CD4-positive, alpha-beta T cell treated with Interleukin-4 for 1 hour (primary cell): ENCODE results near the gene THAP8.
"Not testable (repeated sequence)": the region's sequence is repeated elsewhere in the genome, so short reads cannot be mapped to it uniquely, and the experiment has no call there.

ENCODE experiments used
- DNase-seq, 2 donors: peaks; one replicate each; pipeline ENCODE4 v3.0.0-alpha.2; 2020 to 2022

THAP8 gene

GRCh38 chr19:36067681-36068080, 13.6 kb upstream of the THAP8 start:
- DNase-seq, result no peak

- DNase-seq, result no peak
Observed at GRCh38 chr19:36064826-36065225, 10.7 kb upstream of the THAP8 start.

- no peak for DNase-seq
Observed at GRCh38 chr19:36061367-36061766, 7.3 kb upstream of the THAP8 start.

GRCh38 chr19:36060430-36060829, 6.3 kb upstream of the THAP8 start:
- DNase-seq, result peak in 1 of 2 donors; percentile 20

DNA sequence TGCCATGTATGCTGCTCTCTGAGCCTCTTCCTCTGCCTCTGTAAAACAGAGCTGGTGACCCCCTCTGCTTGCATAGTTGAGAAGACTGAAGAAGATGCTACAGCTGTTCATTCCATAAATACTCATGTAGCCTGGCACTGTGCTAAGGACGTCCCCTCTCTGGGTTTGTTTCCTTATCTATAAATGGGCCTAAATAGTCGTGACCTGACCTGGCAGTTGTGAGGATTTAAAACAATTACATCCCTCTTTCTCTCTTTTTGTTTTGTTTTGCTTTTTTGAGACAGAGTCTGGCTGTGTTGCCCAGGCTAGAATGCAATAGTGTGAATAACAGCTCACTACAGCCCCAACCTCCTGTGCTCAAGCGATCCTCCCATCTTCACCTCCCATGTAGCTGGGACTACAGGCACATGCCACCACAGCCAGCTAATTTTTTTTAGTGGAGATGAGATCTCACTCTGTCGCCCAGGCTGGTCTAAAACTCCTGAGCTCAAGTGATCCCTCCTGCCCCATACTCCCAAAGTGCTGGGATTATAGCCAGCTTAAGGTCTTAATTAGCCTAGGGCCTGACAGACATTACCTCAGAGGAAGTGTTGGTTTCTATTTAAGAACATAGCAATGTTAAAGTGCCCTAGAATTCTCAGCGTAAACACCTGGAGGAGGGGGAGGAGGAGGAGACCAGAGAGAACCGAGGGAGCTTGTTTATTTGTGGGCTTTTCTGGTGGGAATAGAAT, 5.3 kb upstream of the THAP8 start:
- no peak for DNase-seq

DNA sequence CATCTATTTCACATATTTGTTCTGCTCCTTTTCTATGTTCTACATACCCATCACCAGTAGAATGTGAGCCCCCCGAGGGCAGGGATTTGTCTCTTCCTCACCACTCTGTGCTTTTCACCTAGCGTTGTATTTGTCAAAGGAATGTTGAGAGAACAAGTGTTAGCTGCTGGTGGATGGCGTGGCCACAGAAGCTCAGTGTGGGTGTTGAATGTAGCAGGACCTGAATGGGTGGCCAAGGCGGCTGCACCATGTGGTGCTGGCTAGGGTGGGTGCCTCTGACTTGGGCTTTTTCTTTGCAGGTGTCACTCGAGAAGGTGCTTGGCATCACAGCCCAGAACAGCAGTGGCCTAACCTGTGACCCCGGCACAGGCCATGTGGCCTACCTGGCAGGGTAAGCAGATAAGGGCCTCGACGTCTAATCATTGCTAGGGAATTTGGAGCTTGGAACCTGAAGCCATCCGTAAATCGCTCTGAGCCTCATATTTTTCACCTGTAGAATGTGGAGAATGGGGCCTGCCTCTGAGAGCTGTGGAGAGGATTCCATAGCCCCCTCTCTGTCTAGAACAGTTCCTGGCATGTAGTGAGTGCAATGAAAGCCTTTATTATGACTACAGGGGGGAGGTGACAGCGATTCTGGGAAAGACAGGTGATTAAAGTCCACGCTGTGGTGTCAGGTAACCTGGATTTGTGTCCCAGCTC, 4.5 kb upstream of the THAP8 start:
- DNase-seq, result no peak

DNA sequence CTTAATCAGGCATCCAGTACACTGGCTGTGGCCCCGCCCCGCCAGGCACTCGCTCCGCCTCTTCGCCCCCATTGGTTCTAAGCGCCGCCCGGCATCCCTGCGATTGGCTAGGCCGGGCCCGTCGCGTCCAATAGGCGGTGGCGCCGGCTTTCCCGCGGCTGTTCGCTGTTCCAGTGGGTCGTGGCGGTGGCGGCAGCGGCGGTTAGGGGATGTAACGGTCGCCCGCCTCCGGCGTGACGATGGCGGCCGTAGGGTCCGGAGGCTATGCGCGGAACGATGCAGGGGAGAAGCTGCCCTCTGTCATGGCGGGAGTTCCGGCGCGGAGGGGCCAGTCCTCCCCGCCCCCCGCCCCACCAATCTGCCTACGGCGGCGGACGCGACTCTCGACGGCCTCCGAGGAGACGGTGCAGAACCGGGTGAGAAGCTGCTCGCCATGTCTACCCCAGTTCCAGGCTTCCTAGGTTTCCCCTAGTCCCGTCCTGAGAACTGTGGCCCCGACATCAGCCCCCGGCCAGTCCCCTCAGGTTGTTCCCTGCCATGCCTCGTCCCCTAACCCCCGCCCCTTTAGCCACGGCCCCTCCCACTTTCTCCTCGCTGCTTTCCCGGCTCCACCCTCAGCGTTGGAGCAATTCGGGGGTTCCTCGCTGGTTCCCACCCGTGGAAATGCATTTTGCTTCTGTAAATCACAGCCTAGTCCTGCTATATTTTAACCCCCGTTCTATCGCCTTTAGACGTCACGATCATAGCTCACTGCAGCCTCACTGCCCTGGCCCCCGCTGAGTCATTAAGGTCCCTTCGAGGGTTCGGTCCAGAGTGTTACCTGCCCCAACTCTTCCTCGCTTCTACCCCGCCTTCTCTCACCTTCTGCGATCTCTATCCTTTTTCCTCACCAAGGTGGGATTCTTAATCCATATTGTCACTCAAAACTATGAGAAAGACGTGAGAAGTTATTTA, 925 bp upstream of the THAP8 start, which contains the start of gene WDR62:
WDR62 (plus strand) TSS at position 165 of the 954 bp plus-strand sequence; CDS start at position 240, 75 bp downstream.
- peak in 1 of 2 donors; percentile 45 for DNase-seq

DNA sequence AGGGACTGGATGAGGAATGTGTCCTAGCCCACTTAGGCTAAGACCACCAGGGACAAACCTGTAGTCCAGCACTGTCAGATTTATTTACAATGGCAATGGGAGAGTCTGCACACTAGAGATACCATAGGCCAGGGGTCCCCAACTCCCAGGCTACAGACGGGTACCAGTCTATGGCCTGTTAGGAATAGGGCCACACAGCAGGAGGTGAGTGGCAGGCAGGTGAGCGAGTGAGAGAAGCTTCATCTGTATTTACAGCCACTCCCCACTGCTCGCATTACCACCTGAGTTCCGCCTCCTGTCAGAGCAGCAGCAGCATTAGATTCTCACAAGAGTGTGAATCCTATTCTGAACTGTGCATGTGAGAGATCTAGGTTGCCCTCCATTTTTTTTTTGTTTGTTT, 2.4 kb downstream of the THAP8 start:
- no peak for DNase-seq

GRCh38 chr19:36051236-36051635, 2.8 kb downstream of the THAP8 start:
- no peak for DNase-seq

GRCh38 chr19:36049080-36049698, 4.9 kb downstream of the THAP8 start:
- no peak for DNase-seq

DNA sequence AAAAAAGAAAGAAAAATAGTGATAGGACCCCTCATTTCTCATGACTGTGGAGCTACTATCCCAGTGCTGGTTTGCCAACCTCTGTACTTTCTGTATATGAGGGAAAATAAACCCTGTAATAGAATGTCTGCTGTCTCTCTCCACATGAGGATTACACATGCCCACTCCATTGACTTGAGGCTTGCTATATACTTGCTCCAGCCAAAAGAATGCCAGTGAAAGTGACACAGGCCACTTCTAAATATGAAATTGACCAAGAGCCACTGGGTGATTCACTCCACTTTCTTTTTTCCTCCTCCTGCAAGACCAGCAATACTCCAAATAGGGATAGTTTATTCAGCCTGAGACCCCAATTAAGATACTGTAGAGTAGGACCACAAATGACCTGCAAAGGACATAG, 6.2 kb downstream of the THAP8 start:
- DNase-seq, result no peak

- DNase-seq, result no peak
Observed at GRCh38 chr19:36046443-36047050, 7.5 kb downstream of the THAP8 start.

DNA sequence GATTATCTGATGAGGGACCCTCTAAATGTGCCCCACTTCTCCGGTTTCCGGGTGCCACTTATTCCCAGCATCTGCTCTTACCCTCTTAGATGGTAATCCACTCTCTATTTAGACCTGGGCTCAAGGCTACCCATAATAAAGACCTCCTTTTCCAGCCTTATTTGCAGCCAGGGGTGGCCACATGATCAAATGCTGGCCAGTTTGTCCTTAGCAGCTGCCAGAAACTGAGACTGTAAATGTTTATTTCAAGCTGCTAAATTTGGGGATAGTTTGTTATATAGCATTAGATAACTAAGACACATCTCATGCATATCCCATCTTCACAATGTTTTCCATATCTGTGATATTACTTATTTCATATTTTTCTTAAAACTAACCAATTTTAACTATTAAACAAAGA, 10.1 kb downstream of the THAP8 start:
- DNase-seq, result no peak

GRCh38 chr19:36041831-36042230, 12.3 kb downstream of the THAP8 start:
- DNase-seq, result no peak

GRCh38 chr19:36041092-36041491, 13.0 kb downstream of the THAP8 start:
- DNase-seq, result not testable (repeated sequence)

- no peak for DNase-seq
Observed at GRCh38 chr19:36040495-36040894, 13.6 kb downstream of the THAP8 start.

DNA sequence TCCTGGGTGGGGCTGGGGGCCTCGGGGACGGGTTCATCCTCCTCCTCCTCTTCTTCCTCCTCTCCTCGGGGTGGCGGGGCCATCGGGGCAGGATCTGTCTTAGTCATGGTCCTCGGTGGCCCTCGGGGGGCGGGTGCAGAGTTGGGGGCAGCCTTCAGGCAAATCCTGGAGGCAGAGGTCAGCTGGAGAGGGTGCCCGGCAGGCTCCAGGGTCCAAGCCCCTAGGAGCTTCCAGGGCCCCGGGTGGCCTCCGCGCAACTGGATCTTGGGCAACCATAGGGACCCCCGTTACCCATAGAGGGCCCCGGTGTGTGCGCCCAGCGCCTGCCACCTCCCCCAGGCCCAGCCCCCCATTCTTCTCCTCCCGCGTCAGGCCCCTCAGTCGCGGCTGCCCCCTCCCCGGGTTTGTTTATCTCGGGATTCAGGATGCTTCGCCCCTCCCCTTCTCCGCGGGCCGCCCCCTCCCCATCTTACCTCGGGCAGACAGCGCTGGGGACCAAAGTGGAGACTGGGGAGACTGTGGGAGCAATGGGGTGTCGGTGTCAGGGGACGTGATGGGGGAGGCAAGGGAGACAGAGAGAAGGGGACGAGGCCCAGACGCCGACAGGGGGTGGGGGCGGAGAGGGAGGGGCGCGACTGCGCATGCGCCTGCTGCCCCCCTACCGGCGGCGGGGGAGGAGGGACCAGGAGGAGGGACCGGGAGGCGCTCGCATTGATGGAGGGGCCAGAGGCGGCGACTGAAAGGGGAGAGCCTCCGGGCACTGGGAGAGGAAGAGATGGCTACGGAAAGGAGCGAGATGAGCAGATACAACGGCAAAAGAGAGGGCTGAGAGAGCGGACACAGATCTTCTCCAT, 21.6 kb downstream of the THAP8 start, which contains the start of gene CLIP3:
CLIP3 (minus strand) TSS at position 623 of the 854 bp plus-strand sequence; CDS start at position 107, 516 bp downstream.
- peak; percentile 25 to 42 for DNase-seq

- no peak for DNase-seq
Observed at GRCh38 chr19:36031308-36031707, 22.8 kb downstream of the THAP8 start.

- no peak for DNase-seq
Observed at GRCh38 chr19:36030264-36031148, 23.6 kb downstream of the THAP8 start.
